GM12878 (cell line): ENCODE data around the gene SCP2. TPM values are rescaled to one million over a fixed set of nuclear protein-coding genes. Genes with fewer than 3 reads are reported as not detected.

Experiments
- ATAC-seq: fragments of 200-7000 bp; cut with Tn5 transposase; 3 replicates; pipeline ENCODE4 v1.9.1; 2020; ENCODE audit warnings: mild to moderate bottlenecking, moderate library complexity
- BruUV-seq: library from RNA; stranded (reverse); fragments of 400-500 nt; replicated peaks from 2 replicates; lab custom pipeline; 2021; lab: Mats Ljungman, UMichigan
- CTCF ChIA-PET: fragments of 300-600 bp; sonication (Branson Sonifier 250); formaldehyde crosslinking; extraction: SDS; loops from one replicate; lab custom pipeline; 2021; ENCODE audit warnings: inconsistent platforms; lab: Yijun Ruan, JAX
- POLR2A ChIA-PET: fragments of 350-600 bp; formaldehyde crosslinking; extraction: SDS; loops from one replicate; lab custom pipeline; 2021; ENCODE audit warnings: inconsistent platforms; lab: Charles Lee
- RAD21 ChIA-PET: fragments of 300-600 bp; sonication (Branson Sonifier 250); formaldehyde crosslinking; loops from one replicate; lab custom pipeline; 2023; ENCODE audit warnings: antibody characterized with exemption; ENCODE audit not compliant: unreplicated experiment; lab: Charles Lee
- SMC1A ChIA-PET: fragments of 300-600 bp; sonication (Branson Sonifier 250); formaldehyde crosslinking; loops from one replicate; lab custom pipeline; 2023; ENCODE audit not compliant: unreplicated experiment, uncharacterized antibody; lab: Charles Lee
- DNase-seq: peaks from one replicate; pipeline ENCODE4 v3.0.0-alpha.2; 2011; ENCODE audit warnings: low read depth, low spot score
- FAIRE-seq: peaks from 3 replicates; lab custom pipeline; 2011; peaks lifted over from hg19 to GRCh38; lab: Jason Lieb, UNC
- H2AFZ ChIP-seq: 2 replicates; pipeline ENCODE4 v1.6.0; 2011; ENCODE audit warnings: low read depth, low read length, control low read depth; ENCODE audit not compliant: control insufficient read depth
- H3K27ac ChIP-seq: 2 replicates; pipeline ENCODE4 v1.5.1; 2011; ENCODE audit warnings: control low read depth; ENCODE audit not compliant: control insufficient read depth, insufficient read depth
- H3K27me3 ChIP-seq, 2 experiments: replicated peaks in 1 of 2; 2 replicates each; pipeline versions ENCODE4 v1.6.0 to v1.6.1; 2011; ENCODE audit warnings: low read length in 1 of 2; ENCODE audit not compliant: control insufficient read depth in 2 of 2, insufficient read depth in 2 of 2
- H3K36me3 ChIP-seq, 2 experiments: 2 replicates each; pipeline ENCODE4 v1.5.1; 2011; ENCODE audit warnings: low read length in 1 of 2; ENCODE audit not compliant: control insufficient read depth in 2 of 2, insufficient read depth in 2 of 2
- H3K4me1 ChIP-seq: 2 replicates; pipeline ENCODE4 v1.6.1; 2011; ENCODE audit warnings: mild to moderate bottlenecking, low read length, moderate library complexity, mixed read lengths; ENCODE audit not compliant: control insufficient read depth, insufficient read depth
- H3K4me2 ChIP-seq: 2 replicates; pipeline ENCODE4 v1.6.0; 2011; ENCODE audit warnings: control low read depth; ENCODE audit not compliant: control insufficient read depth, insufficient read depth
- H3K4me3 ChIP-seq: fragments of 200-600 bp; sonication (generic); 2 replicates; pipeline ENCODE4 v1.5.1; 2016
- H3K79me2 ChIP-seq: 2 replicates; pipeline ENCODE4 v1.6.0; 2011; ENCODE audit warnings: low read length; ENCODE audit not compliant: control insufficient read depth, insufficient read depth
- H3K9ac ChIP-seq: 2 replicates; pipeline ENCODE4 v1.8.0; 2011; ENCODE audit warnings: low read length, control low read depth, mixed read lengths; ENCODE audit not compliant: control insufficient read depth, insufficient read depth
- H3K9me3 ChIP-seq: replicated peaks from 3 replicates; pipeline ENCODE4 v1.5.1; 2011; ENCODE audit warnings: mild to moderate bottlenecking, low read length; ENCODE audit not compliant: control insufficient read depth, insufficient read depth
- H4K20me1 ChIP-seq: 2 replicates; pipeline ENCODE4 v1.6.0; 2011; ENCODE audit not compliant: control insufficient read depth, insufficient read depth
- REST ChIP-seq: IDR thresholded peaks from 2 replicates; pipeline ENCODE4 v1.6.1; 2012; ENCODE audit warnings: mild to moderate bottlenecking, low read depth, low read length
- WRNIP1 ChIP-seq: IDR thresholded peaks from 2 replicates; pipeline ENCODE4 v1.6.1; 2011; ENCODE audit warnings: low read depth, low read length, improper control_type of control experiment, borderline replicate concordance
- WGBS: methylation state at CpG from one replicate; pipeline ENCODE4 v1.1.6; 2016; ENCODE audit warnings: low lambda C conversion rate; ENCODE audit not compliant: insufficient replicate concordance, insufficient coverage; ENCODE audit errors: missing lambda C conversion rate; 5-methylcytosine and 5-hydroxymethylcytosine counted together
- in situ Hi-C: fragments of 300-500 bp; cut with MboI; formaldehyde crosslinking; loops from 9 replicates; pipeline ENCODE4 v1.14.3; 2018; ENCODE audit warnings: mixed read lengths
- intact Hi-C: fragments of 100-400 bp; cut with micrococcal nuclease; formaldehyde crosslinking; loops from one replicate; pipeline ENCODE4 v1.14.2; 2022; ENCODE audit not compliant: unreplicated experiment
- polyA plus RNA-seq, 11 experiments: library from polyadenylated mRNA; depleted of rRNA in 4 of 11; unstranded in 6 of 11; stranded (reverse) in 5 of 11; fragments of >200 nt; fragmentation: Nextera tagmentation in 4 of 11; fragmentation: Illumina TruSeq in 1 of 11; extraction: Ambion mirVana in 4 of 11; extraction: Trizol in 1 of 11; gene quantifications; 1 replicate in 1 of 11; 2 replicates in 10 of 11; pipeline versions ENCODE4 v1.2.1 to v1.2.3, GENCODE V29; 2011 to 2016; ENCODE audit warnings: inconsistent platforms in 2 of 11, missing spikeins in 2 of 11, low read depth in 1 of 11
- total RNA-seq, 4 experiments: library from RNA; depleted of rRNA in 3 of 4; stranded (reverse); fragments of >200 nt in 3 of 4; fragmentation: Illumina TruSeq in 1 of 4; extraction: Trizol in 1 of 4; gene quantifications; 2 replicates each; pipeline versions ENCODE4 v1.2.1 to v1.2.3, GENCODE V29; 2013 to 2021

Gene SCP2
- total and polyA plus RNA-seq, 10 of the 15 experiments (the other 5 are each of a cell fraction or from before 2014, with no cell fraction given): 74.3 to 327 (median 127) TPM

DNA sequence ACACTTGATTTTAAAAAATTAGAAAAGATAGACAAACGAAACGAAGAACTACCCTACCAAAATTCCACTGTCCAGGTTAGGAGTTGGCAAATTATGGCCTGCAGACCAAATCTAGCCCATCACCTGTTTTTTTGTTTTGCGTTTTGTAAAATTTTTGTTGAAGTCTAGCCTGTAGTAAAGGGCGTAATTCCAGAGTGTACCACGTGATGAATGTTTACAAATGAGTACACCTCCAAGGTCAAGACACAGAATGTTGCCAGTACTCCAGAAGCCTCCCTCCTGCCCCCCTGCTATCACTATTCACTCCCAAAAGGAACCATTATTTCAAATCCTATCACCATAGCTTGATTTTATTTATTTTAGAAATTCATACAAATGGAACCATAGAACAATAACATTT, 117.8 kb downstream of the SCP2 start (continued):
- no peak for TF ChIP-seq REST
- TF ChIP-seq, all 136 proteins: peak for 0

- SMC1A ChIA-PET: interaction anchor here (1.0 to 1.3 kb wide), 2 partner anchors 28 to 1005 kb away, joined by 3 to 4 read pairs; no protein-coding TSS in a partner anchor
- CTCF ChIA-PET: interaction anchor here (0.7 kb wide), 1 partner anchor 13 kb away, joined by 4 read pairs; no protein-coding TSS in a partner anchor
- no peak for DNase-seq
- H2AFZ ChIP-seq: no peak overlapping the region
- RAD21 ChIA-PET: interaction anchor here (0.5 to 1.6 kb wide), 2 partner anchors 20 to 179 kb away, joined by 3 to 6 read pairs; no protein-coding TSS in a partner anchor
- H3K27ac ChIP-seq: no peak overlapping the region
- TF ChIP-seq WRNIP1: no peak
- POLR2A ChIA-PET: no interaction called here
- H3K36me3 ChIP-seq: peaks cover 2 to 7% of the 10 kb centered on the region in 2 experiments; a peak in 3 of 4 replicates
- WGBS: 60% methylated on average over 2 of the region's 2 CpGs
- H3K4me1 ChIP-seq: no peaks in the 10 kb centered on the region
- no peak overlapping the region for H3K9ac ChIP-seq
- H3K4me2 ChIP-seq: no peak overlapping the region
- no peaks in the 10 kb centered on the region for H4K20me1 ChIP-seq
- H3K4me3 ChIP-seq: no peak overlapping the region
- no peak for FAIRE-seq
- in situ Hi-C loops (no loop called here), intact Hi-C loops (no loop called here)
- H3K79me2 ChIP-seq: no peaks in the 10 kb centered on the region
- H3K27me3 ChIP-seq: no peaks in the 10 kb centered on the region
- BruUV-seq: no TSS peak
- no peaks in the 10 kb centered on the region for H3K9me3 ChIP-seq
- no peak for ATAC-seq
These were observed 119.9 kb downstream of the SCP2 start for GRCh38 chr1:53046930-53047329.
